Stimulated activated CD4-positive, alpha-beta T cell treated with anti-CD3 and anti-CD28 coated beads, Interleukin-1b, Interleukin-23, amount 100 ng/mL, for 48 hours (primary cell): ENCODE results near the gene PIP5K1A.
"Not testable (repeated sequence)": the region's sequence is repeated elsewhere in the genome, so short reads cannot be mapped to it uniquely, and the experiment has no call there.

Source experiments
- DNase-seq: peaks from one replicate; pipeline ENCODE4 v3.0.0-alpha.2; 2020

The PIP5K1A gene

GRCh38 chr1:151193856-151194255, 4.5 kb upstream of the PIP5K1A start:
- DNase-seq, result no peak

DNA sequence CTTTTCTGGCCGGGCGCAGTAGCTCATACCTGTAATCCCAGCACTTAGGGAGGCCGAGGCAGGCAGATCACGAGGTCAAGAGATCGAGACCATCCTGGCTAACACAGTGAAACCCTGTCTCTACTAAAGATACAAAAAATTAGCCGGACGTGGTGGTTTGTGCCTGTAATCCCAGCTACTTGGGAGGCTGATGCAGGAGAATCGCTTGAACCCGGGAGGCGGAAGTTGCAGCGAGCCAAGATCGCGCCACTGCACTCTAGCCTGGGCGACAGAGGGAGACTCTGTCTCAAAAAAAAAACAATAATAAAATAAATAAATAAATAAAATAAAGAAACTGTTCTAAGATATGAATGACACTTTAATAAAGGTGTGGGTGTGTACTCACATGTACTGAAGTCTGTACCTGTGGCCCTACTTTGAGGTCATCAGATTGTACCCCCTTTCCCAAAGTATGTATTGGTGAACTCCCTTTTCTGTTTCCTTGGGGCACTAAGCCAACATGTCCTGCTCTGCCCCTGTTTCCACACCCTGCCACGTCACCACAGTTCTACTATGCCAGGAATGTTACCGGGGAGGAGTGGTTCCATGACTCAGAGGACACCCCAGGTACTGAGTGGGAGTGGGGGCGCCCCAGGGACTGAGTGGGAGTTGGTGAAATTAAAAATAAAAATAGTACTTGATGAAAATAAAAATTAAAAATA, 3.3 kb upstream of the PIP5K1A start:
- not testable (repeated sequence) for DNase-seq

DNA sequence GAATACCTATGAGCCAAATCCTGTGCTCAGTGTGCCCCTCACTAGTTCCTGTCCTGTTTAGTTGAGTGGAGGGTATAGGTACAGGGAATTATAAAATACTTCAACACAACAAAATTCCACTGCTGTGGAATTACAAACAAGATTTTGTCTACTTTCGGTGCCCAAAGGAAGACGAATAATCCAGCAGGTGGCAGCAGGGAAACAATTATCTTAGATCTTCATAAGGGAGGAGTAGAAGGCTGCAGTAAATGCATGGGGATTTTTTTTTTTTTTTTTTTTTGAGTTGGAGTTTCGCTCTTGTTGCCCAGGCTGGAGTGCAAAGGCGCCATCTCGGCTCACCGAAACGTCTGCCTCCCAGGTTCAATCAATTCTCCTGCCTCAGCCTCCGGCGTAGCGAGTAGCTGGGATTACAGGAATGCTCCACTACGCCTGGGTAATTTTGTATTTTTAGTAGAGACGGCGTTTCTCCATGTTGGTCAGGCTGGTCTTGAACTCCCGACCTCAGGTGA, 2.0 kb upstream of the PIP5K1A start:
- DNase-seq, result peak; percentile 39

DNA sequence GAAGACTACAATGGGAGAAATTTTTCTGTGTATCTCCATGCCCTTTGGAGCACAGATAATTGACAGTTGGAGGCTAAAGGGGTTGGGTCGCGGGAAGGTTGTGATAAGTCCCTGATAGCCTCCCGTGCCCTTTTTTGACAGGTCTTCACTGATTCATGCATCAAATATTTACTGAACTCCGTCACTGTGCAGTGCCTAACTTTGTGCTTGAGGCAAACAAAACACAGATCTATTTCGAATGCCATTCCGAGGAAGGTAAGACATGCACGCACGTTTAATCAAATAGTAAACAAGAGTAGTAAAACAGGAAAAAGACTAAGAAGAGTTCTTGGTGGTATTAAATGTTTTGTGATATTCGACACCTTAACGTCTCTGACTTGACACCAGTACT, 494 bp upstream of the PIP5K1A start:
- DNase-seq, result no peak

GRCh38 chr1:151199873-151200581, 1.7 kb downstream of the PIP5K1A start:
- no peak for DNase-seq

DNA sequence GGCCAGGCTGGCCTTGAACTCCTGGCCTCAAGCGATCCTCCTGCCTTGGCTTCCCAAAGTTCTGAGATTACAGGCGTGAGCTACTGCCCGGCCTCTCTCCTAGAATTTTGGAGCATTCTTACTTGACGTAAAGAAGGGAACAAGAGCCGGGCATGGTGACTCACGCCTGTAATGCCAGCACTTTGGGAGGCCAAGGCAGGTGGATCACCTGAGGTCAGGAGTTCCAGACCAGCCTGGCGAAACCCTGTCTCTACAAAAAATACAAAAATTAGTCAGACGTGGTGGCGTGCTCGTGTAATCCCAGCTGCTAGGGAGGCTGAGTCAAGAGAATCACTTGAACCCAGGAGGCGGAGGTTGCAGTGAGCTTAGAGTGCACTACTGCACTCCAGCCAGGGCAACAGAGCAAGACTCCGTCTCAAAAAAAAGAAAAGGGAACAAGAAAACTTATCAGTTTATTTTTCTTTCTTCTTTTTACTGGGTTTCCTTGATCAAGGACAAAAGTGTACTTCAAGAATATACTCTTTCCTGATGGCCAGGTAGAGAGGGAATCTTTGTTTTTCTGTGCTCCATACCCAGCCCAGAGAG, 7.1 kb downstream of the PIP5K1A start:
- not testable (repeated sequence) for DNase-seq

- no peak for DNase-seq
Measured at GRCh38 chr1:151210830-151211229, 12.5 kb downstream of the PIP5K1A start.

DNA sequence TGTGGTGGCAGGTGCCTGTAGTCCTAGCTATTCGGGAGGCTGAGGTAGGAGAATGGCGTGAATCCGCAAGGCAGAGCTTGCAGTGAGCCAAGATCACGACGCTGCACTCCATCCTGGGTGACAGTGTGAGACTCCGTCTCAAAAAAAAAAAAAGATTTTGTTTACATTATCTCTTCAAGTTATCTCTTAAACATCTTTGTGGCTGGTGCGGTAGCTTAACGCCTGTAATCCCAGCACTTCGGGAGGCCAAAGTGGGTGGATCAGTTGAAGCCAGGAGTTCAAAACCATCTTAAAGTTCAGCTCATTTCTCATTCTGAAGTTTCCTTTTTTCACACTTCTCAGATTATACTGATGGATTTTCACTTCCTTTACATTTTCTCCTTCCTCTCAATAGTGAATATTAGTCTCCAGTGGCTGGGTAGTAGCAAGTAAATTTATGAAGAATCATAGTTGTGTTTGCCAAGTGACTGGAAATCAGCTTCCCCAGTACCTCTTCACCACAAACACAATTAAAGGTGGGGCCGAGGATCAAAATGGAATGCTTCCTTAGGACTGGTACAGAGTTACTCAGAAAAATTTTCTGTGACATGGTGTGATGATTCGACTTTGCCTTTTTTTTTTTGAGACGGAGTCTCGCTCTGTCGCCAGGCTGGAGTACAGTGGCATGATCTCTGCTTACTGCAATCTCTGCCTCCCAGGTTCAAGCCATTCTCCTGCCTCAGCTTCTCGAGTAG, 13.8 kb downstream of the PIP5K1A start:
- no peak for DNase-seq

- no peak for DNase-seq
Measured at GRCh38 chr1:151213560-151213959, 15.2 kb downstream of the PIP5K1A start.

DNA sequence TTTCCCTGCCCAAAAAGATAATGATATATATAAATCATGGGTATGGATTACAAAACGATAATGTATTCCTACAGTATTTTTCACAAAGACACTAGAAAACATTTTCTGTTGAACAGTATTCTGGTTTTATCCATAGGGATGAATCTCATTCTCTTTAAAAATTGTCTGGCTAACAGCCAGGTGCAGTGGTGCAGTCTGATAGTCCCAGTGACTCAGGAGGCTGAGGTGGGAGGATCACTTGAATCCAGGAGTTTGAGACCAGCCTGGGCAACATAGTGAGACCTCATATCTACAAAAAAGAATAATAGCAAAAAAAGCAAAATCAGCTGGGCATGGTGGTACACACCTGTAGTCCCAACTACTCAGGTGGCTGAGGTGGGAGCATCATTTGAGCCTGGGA, 23.3 kb downstream of the PIP5K1A start:
- DNase-seq, result no peak

DNA sequence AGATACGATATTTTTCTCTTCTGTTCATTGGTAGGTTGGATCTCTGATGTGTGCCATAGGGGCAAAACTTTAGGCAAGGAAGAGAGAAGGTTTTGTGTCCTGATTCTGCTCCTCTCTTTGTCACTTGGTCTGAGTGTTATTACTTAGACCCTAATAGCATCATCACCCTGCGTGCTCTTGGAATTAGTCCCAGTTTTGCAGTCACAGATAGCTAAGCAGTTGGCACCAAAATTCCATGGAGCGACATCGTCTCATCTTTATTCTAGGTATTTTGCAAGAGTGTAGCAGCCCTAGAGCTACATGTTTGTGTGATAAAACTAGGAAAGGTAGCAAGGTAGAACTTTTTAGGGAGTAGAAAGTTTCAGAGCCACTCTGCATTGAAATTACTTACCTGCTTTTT, 23.8 kb downstream of the PIP5K1A start:
- DNase-seq, result no peak

- no peak for DNase-seq
Measured at GRCh38 chr1:151235235-151235634, 36.9 kb downstream of the PIP5K1A start.

- DNase-seq, result no peak
Measured at GRCh38 chr1:151237678-151238466, 39.5 kb downstream of the PIP5K1A start.

GRCh38 chr1:151238467-151238739, 40.1 kb downstream of the PIP5K1A start:
- no peak for DNase-seq

- no peak for DNase-seq
Measured at GRCh38 chr1:151242442-151242841, 44.1 kb downstream of the PIP5K1A start.

GRCh38 chr1:151243683-151244216, 45.4 kb downstream of the PIP5K1A start:
- no peak for DNase-seq

- DNase-seq, result no peak
Measured at GRCh38 chr1:151246786-151247185, 48.4 kb downstream of the PIP5K1A start.

GRCh38 chr1:151251656-151252470, 53.5 kb downstream of the PIP5K1A start:
- DNase-seq, result peak; percentile 61

GRCh38 chr1:151254217-151255213, 56.2 kb downstream of the PIP5K1A start, which contains the start of gene PSMD4:
Gene PSMD4, plus strand, starts transcription at chr1:151254734. Its CDS starts 49 bp downstream, at chr1:151254783.
- DNase-seq, result peak; percentile 93

DNA sequence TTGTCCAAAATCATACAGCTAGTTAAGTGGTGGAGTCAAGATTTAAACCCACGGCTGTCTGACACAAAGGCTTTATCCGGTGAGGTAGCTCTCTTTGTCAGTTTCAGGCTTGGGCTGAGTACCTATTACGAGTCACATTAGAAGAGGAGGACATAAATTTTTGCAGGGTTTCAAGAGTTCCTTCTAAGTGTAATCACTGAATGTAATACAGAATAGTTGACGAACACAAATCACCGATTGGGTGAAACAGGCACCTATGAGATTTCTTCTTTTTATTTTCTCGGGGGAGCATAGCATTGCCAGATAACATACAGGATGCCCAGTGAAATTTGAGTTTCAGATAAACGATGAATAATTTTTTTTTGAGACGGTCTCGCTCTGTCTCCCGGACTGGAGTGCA, 57.0 kb downstream of the PIP5K1A start:
- no peak for DNase-seq
